ENCODE measurements around the gene P4HA2.
A peak's percentile ranks its signal among the peaks of the same experiment; 100 is the strongest.

P4HA2 gene

DNA sequence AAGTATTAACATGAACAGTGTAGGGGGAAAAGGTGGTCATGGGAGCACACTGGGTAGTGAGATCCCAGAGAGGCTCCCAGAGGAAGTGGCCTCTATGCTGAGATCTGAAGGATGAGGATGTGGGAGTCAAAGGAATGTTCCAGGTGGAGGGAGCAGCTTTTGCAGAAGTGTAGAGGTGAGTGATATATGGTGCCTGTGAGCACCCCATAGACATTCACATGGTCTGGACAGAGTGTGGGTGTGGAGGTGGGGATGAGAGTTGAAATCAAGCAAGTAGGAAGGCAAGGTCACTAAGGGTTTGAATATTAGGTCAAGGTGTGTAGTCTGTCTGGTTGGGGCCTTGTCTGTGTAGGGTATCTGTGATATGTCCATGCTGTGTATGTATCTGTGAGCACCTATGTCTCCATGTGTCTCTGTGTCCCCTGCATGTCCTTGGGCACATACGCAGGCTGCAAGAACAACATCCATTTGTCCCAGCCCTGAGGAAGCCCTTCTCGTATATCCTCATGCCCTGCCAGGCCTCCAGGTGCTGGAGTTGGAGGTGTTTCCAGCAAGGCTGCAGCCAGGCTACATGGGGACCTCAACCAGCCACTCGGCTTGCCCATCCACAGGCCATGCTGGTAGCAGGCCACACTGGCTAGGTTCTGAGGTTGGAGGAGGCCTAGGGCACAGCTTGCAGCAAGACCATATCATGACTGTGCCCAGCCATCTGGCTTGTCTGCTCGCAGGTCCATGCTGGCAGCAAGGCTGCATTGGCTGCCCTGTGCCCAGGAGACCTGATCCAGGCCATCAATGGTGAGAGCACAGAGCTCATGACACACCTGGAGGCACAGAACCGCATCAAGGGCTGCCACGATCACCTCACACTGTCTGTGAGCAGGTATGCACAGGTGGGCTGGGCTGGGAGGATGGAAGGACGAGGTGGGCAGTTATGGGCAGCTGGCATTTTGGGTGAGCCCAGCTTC is 34.5 kb upstream of the P4HA2 start:
- TF ChIP-seq TEAD4 (IDR thresholded peaks at IDR 0.05) = no peak
- TF ChIP-seq RAD21 (IDR thresholded peaks at IDR 0.05; ENCODE audit: low read depth) = no peak
- no peak for TF ChIP-seq TCF12 (IDR thresholded peaks at IDR 0.05; ENCODE audit: low read depth)
- TF ChIP-seq, protein P1, sequence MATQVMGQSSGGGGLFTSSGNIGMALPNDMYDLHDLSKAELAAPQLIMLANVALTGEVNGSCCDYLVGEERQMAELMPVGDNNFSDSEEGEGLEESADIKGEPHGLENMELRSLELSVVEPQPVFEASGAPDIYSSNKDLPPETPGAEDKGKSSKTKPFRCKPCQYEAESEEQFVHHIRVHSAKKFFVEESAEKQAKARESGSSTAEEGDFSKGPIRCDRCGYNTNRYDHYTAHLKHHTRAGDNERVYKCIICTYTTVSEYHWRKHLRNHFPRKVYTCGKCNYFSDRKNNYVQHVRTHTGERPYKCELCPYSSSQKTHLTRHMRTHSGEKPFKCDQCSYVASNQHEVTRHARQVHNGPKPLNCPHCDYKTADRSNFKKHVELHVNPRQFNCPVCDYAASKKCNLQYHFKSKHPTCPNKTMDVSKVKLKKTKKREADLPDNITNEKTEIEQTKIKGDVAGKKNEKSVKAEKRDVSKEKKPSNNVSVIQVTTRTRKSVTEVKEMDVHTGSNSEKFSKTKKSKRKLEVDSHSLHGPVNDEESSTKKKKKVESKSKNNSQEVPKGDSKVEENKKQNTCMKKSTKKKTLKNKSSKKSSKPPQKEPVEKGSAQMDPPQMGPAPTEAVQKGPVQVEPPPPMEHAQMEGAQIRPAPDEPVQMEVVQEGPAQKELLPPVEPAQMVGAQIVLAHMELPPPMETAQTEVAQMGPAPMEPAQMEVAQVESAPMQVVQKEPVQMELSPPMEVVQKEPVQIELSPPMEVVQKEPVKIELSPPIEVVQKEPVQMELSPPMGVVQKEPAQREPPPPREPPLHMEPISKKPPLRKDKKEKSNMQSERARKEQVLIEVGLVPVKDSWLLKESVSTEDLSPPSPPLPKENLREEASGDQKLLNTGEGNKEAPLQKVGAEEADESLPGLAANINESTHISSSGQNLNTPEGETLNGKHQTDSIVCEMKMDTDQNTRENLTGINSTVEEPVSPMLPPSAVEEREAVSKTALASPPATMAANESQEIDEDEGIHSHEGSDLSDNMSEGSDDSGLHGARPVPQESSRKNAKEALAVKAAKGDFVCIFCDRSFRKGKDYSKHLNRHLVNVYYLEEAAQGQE (IDR thresholded peaks at IDR 0.05; ENCODE audit: low read depth) = no peak
- no peak for TF ChIP-seq CREB1 (IDR thresholded peaks at IDR 0.05; ENCODE audit: low read depth)

GRCh38 chr5:132260714-132261551 is 33.3 kb upstream of the P4HA2 start:
- TF ChIP-seq ZBTB7A (IDR thresholded peaks at IDR 0.05; ENCODE audit: low read depth) (peak; percentile 60; the same call in 1 of the 2 replicates), TCF12 (IDR thresholded peaks at IDR 0.05; ENCODE audit: low read depth) (peak; percentile 55), TAF1 (IDR thresholded peaks at IDR 0.05; ENCODE audit: low read depth) (no peak), CEBPB (IDR thresholded peaks at IDR 0.05) (no peak), EGR1 (IDR thresholded peaks at IDR 0.05) (peak; percentile 47), CREB1 (IDR thresholded peaks at IDR 0.05; ENCODE audit: low read depth) (no peak), NFIC (IDR thresholded peaks at IDR 0.05) (peak; percentile 65)
- TF ChIP-seq, protein P2, sequence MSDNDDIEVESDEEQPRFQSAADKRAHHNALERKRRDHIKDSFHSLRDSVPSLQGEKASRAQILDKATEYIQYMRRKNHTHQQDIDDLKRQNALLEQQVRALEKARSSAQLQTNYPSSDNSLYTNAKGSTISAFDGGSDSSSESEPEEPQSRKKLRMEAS (IDR thresholded peaks at IDR 0.05) = no peak

DNA sequence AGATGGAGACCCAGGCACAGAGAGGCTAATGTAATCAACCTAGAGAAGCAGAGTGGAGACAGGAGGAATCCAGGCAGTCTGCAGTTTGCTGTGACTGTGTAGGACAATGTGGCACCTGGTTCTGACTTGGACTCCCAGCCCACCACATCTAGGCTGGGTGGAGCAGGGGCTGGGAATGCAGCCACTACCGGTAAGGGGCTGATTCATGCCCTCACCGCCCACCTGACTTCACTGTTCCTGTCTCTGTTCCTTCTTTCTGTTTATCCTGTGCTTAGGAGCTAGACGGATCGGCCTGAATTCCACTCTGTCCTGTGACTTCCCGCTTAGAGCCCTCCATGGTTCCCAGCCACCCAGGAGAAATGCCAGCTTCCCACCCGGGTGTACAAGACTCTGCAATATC is 32.4 kb upstream of the P4HA2 start:
- no peak for TF ChIP-seq TEAD4 (IDR thresholded peaks at IDR 0.05)
- no peak for TF ChIP-seq ZBTB7A (IDR thresholded peaks at IDR 0.05; ENCODE audit: low read depth)
- TF ChIP-seq NFIC (IDR thresholded peaks at IDR 0.05) = no peak
- no peak for TF ChIP-seq TCF12 (IDR thresholded peaks at IDR 0.05; ENCODE audit: low read depth)
- TF ChIP-seq EP300 (IDR thresholded peaks at IDR 0.05; ENCODE audit: borderline replicate concordance) = no peak
- TF ChIP-seq TAF1 (IDR thresholded peaks at IDR 0.05; ENCODE audit: low read depth) = no peak
- TF ChIP-seq, protein P3, sequence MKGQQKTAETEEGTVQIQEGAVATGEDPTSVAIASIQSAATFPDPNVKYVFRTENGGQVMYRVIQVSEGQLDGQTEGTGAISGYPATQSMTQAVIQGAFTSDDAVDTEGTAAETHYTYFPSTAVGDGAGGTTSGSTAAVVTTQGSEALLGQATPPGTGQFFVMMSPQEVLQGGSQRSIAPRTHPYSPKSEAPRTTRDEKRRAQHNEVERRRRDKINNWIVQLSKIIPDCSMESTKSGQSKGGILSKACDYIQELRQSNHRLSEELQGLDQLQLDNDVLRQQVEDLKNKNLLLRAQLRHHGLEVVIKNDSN (IDR thresholded peaks at IDR 0.05) = no peak
- no peak for TF ChIP-seq YY1 (IDR thresholded peaks at IDR 0.05; ENCODE audit: low read depth)

- no peak for TF ChIP-seq RAD21 (IDR thresholded peaks at IDR 0.05; ENCODE audit: low read depth)
- no peak for TF ChIP-seq TCF12 (IDR thresholded peaks at IDR 0.05; ENCODE audit: low read depth)
- TF ChIP-seq, protein P1 (IDR thresholded peaks at IDR 0.05; ENCODE audit: low read depth) = no peak
- no peak for TF ChIP-seq EP300 (IDR thresholded peaks at IDR 0.05; ENCODE audit: borderline replicate concordance)
- no peak for TF ChIP-seq TEAD4 (IDR thresholded peaks at IDR 0.05)
- TF ChIP-seq TAF1 (IDR thresholded peaks at IDR 0.05; ENCODE audit: low read depth) = no peak
- TF ChIP-seq, protein P3 (IDR thresholded peaks at IDR 0.05) = no peak
- TF ChIP-seq CEBPB (IDR thresholded peaks at IDR 0.05) = no peak
- no peak for TF ChIP-seq YY1 (IDR thresholded peaks at IDR 0.05; ENCODE audit: low read depth)
- TF ChIP-seq NFIC (IDR thresholded peaks at IDR 0.05) = no peak
- TF ChIP-seq, protein P2 (IDR thresholded peaks at IDR 0.05) = no peak
- TF ChIP-seq FOXM1 (IDR thresholded peaks at IDR 0.05; ENCODE audit: borderline replicate concordance, low read depth) = no peak
- TF ChIP-seq CREB1 (IDR thresholded peaks at IDR 0.05; ENCODE audit: low read depth) = no peak
- no peak for TF ChIP-seq EGR1 (IDR thresholded peaks at IDR 0.05)
Observed at GRCh38 chr5:132259069-132259851, 31.6 kb upstream of the P4HA2 start.

Data from Ishikawa (cell line).